Caco-2 (cell line): ENCODE results near the gene PHAX. TPM values are rescaled to one million over a fixed set of nuclear protein-coding genes. Genes with fewer than 3 reads are reported as not detected.

ENCODE experiments used
- BruUV-seq: library from RNA; stranded (reverse); fragments of 400-500 nt; replicated peaks from 2 replicates; lab custom pipeline; 2021; lab: Mats Ljungman, UMichigan
- CTCF ChIA-PET: fragments of 300-600 bp; sonication (Branson Sonifier 250); formaldehyde crosslinking; loops from one replicate; lab custom pipeline; 2022; ENCODE audit warnings: antibody characterized with exemption; lab: Charles Lee
- POLR2A ChIA-PET: fragments of 300-600 bp; sonication (Branson Sonifier 250); formaldehyde crosslinking; loops from one replicate; lab custom pipeline; 2022; ENCODE audit warnings: antibody characterized with exemption; lab: Charles Lee
- DNase-seq, 2 experiments: peaks; one replicate each; pipeline versions ENCODE4 v3.0.0 to v3.0.0-alpha.2; 2020 to 2022
- H3K27me3 ChIP-seq: replicated peaks from 2 replicates; pipeline ENCODE4 v1.6.0; 2011; ENCODE audit warnings: low read length; ENCODE audit not compliant: control insufficient read depth, insufficient read depth
- H3K36me3 ChIP-seq: 2 replicates; pipeline ENCODE4 v1.5.1; 2011; ENCODE audit warnings: low read length; ENCODE audit not compliant: control insufficient read depth, insufficient read depth
- H3K4me1 ChIP-seq: fragments of 250-450 bp; sonication (Bioruptor Pico); 2 replicates; pipeline ENCODE4 v1.5.1; 2020; ENCODE audit warnings: mild to moderate bottlenecking
- H3K4me3 ChIP-seq: 2 replicates; pipeline ENCODE4 v1.5.1; 2011; ENCODE audit warnings: low read depth, mild to moderate bottlenecking, control low read depth, low read length
- H3K9me3 ChIP-seq: fragments of 250-450 bp; sonication (Bioruptor Pico); 2 replicates; pipeline ENCODE4 v1.5.1; 2020; ENCODE audit warnings: mild to moderate bottlenecking, moderate library complexity
- H3K27ac Mint-ChIP-seq: one replicate; pipeline ENCODE4 v1.8.0; 2022; ENCODE audit warnings: mixed read lengths; ENCODE audit not compliant: unreplicated experiment
- H3K27me3 Mint-ChIP-seq: one replicate; pipeline ENCODE4 v1.8.0; 2022; ENCODE audit warnings: mixed read lengths; ENCODE audit not compliant: insufficient read depth, unreplicated experiment
- H3K36me3 Mint-ChIP-seq: one replicate; pipeline ENCODE4 v1.8.0; 2022; ENCODE audit warnings: mild to moderate bottlenecking, mixed read lengths; ENCODE audit not compliant: insufficient read depth, unreplicated experiment
- H3K4me1 Mint-ChIP-seq: one replicate; pipeline ENCODE4 v1.8.0; 2022; ENCODE audit warnings: low read depth, mixed read lengths; ENCODE audit not compliant: unreplicated experiment
- H3K4me3 Mint-ChIP-seq: one replicate; pipeline ENCODE4 v1.8.0; 2022; ENCODE audit warnings: mild to moderate bottlenecking, moderate library complexity, mixed read lengths; ENCODE audit not compliant: unreplicated experiment
- H3K9me3 Mint-ChIP-seq: one replicate; pipeline ENCODE4 v1.8.0; 2022; ENCODE audit warnings: mixed read lengths; ENCODE audit not compliant: unreplicated experiment
- CTCF ChIP-seq, 2 experiments: fragments of 200-600 bp in 1 of 2; IDR thresholded peaks; 1 replicate in 1 of 2; 2 replicates in 1 of 2; pipeline versions ENCODE4 v1.5.1 to v1.8.0; 2011 to 2022; ENCODE audit warnings: antibody characterized with exemption in 1 of 2, control low read depth in 1 of 2, inconsistent platforms in 1 of 2, low read depth in 1 of 2, low read length in 1 of 2, mild to moderate bottlenecking in 1 of 2, moderate library complexity in 1 of 2; ENCODE audit not compliant: insufficient read depth in 1 of 2, severe bottlenecking in 1 of 2, unreplicated experiment in 1 of 2
- intact Hi-C: fragments of 100-400 bp; cut with micrococcal nuclease; formaldehyde crosslinking; loops from one replicate; pipeline ENCODE4 v1.10.0; 2022; ENCODE audit not compliant: unreplicated experiment
- total RNA-seq: library from RNA; stranded (reverse); gene quantifications from 2 replicates; pipeline ENCODE4 v1.2.3, GENCODE V29; 2022

PHAX gene
- total RNA-seq, 1 experiment from 2014 or later = 38.7 TPM

DNA sequence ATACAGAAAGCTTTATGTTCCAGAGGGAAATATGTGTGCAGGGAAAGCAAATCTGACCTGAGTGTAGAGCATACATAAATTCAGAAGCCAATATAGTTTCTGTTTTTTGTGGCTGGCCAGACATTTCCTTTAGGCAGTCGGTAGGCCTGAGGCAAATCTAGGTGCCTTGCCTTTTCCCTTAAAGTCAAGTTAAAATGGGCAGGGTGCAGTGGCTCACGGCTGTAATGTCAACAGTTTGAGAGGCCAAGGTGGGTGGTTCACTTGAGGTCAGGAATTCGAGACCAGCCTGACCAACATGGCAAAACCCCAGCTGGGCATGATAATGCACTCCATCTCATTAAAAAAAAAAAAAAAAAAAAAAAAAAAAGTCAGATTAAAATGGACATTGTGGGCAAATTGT, 31.2 kb downstream of the PHAX start:
- H3K4me3 Mint-ChIP-seq = no peak overlapping the region
- H3K36me3 ChIP-seq = no peaks in the 10 kb centered on the region
- no peaks in the 10 kb centered on the region for H3K27me3 Mint-ChIP-seq
- BruUV-seq = no TSS peak
- DNase-seq = no peak
- ChIA-PET POLR2A (no interaction called here), CTCF (interaction anchor here (0.7 kb wide), 1 partner anchor 9 kb away, joined by 12 read pairs; no protein-coding TSS in a partner anchor)
- TF ChIP-seq CTCF (IDR thresholded peaks at IDR 0.05; ENCODE audit: insufficient read depth in 1 of 2, low read depth in 1 of 2, low read length in 1 of 2, severe bottlenecking in 1 of 2, unreplicated experiment in 1 of 2) = no peak
- H3K9me3 ChIP-seq = no peaks in the 10 kb centered on the region
- H3K4me1 Mint-ChIP-seq = no peaks in the 10 kb centered on the region
- no peaks in the 10 kb centered on the region for H3K9me3 Mint-ChIP-seq
- no peaks in the 10 kb centered on the region for H3K27me3 ChIP-seq
- H3K27ac Mint-ChIP-seq = no peak overlapping the region
- no peak overlapping the region for H3K4me3 ChIP-seq
- peaks cover 8% of the 10 kb centered on the region for H3K36me3 Mint-ChIP-seq
- intact Hi-C loops = no loop called here
- H3K4me1 ChIP-seq = no peaks in the 10 kb centered on the region

DNA sequence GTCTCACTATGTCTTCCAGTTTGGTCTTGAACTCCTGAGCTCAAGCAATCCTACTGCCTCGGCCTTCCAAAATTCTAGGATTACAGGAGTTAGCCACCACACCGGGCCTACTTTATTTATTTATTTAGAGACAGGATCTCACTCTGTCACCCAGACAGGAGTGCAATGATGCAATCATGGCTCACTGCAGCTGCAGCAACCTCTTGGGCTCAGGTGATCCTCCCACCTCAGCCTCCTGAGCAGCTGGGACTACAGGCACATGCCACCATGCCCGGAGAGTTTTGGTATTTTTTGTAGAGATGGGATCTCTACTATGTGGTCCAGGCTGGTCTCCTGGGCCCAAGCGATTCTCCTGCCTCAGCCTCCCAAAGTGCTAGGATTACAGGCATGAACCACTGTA, 32.8 kb downstream of the PHAX start:
- Mint-ChIP-seq H3K4me1 (no peaks in the 10 kb centered on the region), H3K4me3 (no peak overlapping the region), H3K27ac (no peak overlapping the region), H3K27me3 (no peaks in the 10 kb centered on the region), H3K36me3 (peaks cover 8% of the 10 kb centered on the region), H3K9me3 (no peaks in the 10 kb centered on the region)
- DNase-seq = no peak
- no TSS peak for BruUV-seq
- no peaks in the 10 kb centered on the region for H3K36me3 ChIP-seq
- no peak overlapping the region for H3K4me3 ChIP-seq
- no peaks in the 10 kb centered on the region for H3K27me3 ChIP-seq
- H3K9me3 ChIP-seq = no peaks in the 10 kb centered on the region
- CTCF ChIA-PET = interaction anchor here (0.6 kb wide), 1 partner anchor 130 kb away, joined by 3 read pairs; no protein-coding TSS in a partner anchor
- TF ChIP-seq CTCF (IDR thresholded peaks at IDR 0.05; ENCODE audit: insufficient read depth in 1 of 2, low read depth in 1 of 2, low read length in 1 of 2, severe bottlenecking in 1 of 2, unreplicated experiment in 1 of 2) = no peak
- H3K4me1 ChIP-seq = no peaks in the 10 kb centered on the region
- intact Hi-C loops = no loop called here
- POLR2A ChIA-PET = no interaction called here

DNA sequence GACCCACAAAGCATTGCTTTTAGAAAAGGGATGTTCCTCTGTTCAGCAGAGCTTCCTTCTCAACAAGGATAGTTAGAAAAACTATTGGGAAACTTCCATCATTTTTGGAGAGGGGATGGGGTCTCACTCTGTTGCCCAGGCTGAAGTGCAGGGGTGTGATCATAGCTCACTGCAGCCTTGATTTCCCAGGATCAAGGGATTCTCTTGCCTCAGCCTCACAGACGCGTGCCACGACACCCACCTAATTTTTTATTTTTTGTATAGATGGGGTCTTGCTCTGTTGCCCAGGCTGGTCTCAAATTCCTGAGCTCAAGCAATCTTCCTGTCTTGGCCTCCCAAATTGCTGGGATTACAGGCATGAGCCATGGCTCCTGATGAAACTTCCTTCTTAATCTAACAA, 34.8 kb downstream of the PHAX start:
- Mint-ChIP-seq H3K4me3 (no peak overlapping the region), H3K27me3 (no peaks in the 10 kb centered on the region), H3K27ac (no peak overlapping the region), H3K9me3 (no peaks in the 10 kb centered on the region), H3K36me3 (no peaks in the 10 kb centered on the region), H3K4me1 (no peaks in the 10 kb centered on the region)
- Histone ChIP-seq H3K36me3 (no peaks in the 10 kb centered on the region), H3K27me3 (no peaks in the 10 kb centered on the region), H3K4me3 (no peak overlapping the region), H3K9me3 (no peaks in the 10 kb centered on the region), H3K4me1 (no peaks in the 10 kb centered on the region)
- intact Hi-C loops = no loop called here
- ChIA-PET POLR2A (no interaction called here), CTCF (interaction anchor here (0.6 kb wide), 1 partner anchor 64 kb away, joined by 3 read pairs; no protein-coding TSS in a partner anchor)
- no peak for TF ChIP-seq CTCF (IDR thresholded peaks at IDR 0.05; ENCODE audit: insufficient read depth in 1 of 2, low read depth in 1 of 2, low read length in 1 of 2, severe bottlenecking in 1 of 2, unreplicated experiment in 1 of 2)
- BruUV-seq = no TSS peak
- DNase-seq = no peak
